HEK293 (cell line): Measurements from ENCODE around the gene DCUN1D2.

ENCODE experiments used
- CTCF ChIA-PET: fragments of 350-600 bp; formaldehyde crosslinking; extraction: SDS; loops from one replicate; lab custom pipeline; 2021; ENCODE audit warnings: antibody characterized with exemption; lab: Yijun Ruan, JAX
- POLR2A ChIA-PET: fragments of 300-600 bp; formaldehyde crosslinking; extraction: SDS; loops from one replicate; lab custom pipeline; 2020; ENCODE audit warnings: antibody characterized with exemption, inconsistent platforms; lab: Yijun Ruan, JAX
- H3K27ac ChIP-seq: fragments of 200-500 bp; sonication (Bioruptor generic); 2 replicates; pipeline ENCODE4 v1.5.1; 2014; ENCODE audit warnings: low read depth, low read length, control low read depth, inconsistent platforms; ENCODE audit errors: extremely low read depth
- H3K36me3 ChIP-seq, 2 experiments: fragments of 200-500 bp in 1 of 2; sonication (Bioruptor generic) in 1 of 2; 1 replicate in 1 of 2; 2 replicates in 1 of 2; pipeline ENCODE4 v1.5.1; 2014 to 2017; ENCODE audit warnings: inconsistent platforms in 2 of 2, low read length in 2 of 2; ENCODE audit not compliant: control insufficient read depth in 2 of 2, insufficient read depth in 1 of 2
- H3K4me1 ChIP-seq: fragments of 200-500 bp; sonication (Bioruptor generic); 2 replicates; pipeline ENCODE4 v1.5.1; 2014; ENCODE audit warnings: mild to moderate bottlenecking, low read length, inconsistent platforms; ENCODE audit not compliant: control insufficient read depth, insufficient read depth
- H3K4me3 ChIP-seq: 2 replicates; pipeline ENCODE4 v1.5.1; 2011; ENCODE audit warnings: low read depth, mild to moderate bottlenecking, control low read depth, low read length, moderate library complexity
- H3K9me3 ChIP-seq: fragments of 200-500 bp; sonication (Bioruptor generic); 2 replicates; pipeline ENCODE4 v1.5.1; 2014; ENCODE audit warnings: low read depth, low read length, inconsistent platforms; ENCODE audit not compliant: control insufficient read depth, insufficient read depth
- AEBP2 ChIP-seq: fragments of 450-650 bp; formaldehyde crosslinking; IDR thresholded peaks from 2 replicates; pipeline ENCODE4 v1.5.1; 2016; ENCODE audit warnings: missing biosample characterization, missing genetic modification characterization, borderline replicate concordance
- GFI1B ChIP-seq: fragments of 450-650 bp; formaldehyde crosslinking; IDR thresholded peaks from 2 replicates; pipeline ENCODE4 v1.5.1; 2016; ENCODE audit warnings: missing biosample characterization, missing genetic modification characterization
- HOXC10 ChIP-seq: sonication (generic); formaldehyde crosslinking; IDR thresholded peaks from 2 replicates; pipeline ENCODE4 v1.8.1; 2023; ENCODE audit warnings: mild to moderate bottlenecking, missing genetic modification reagents
- SCRT1 ChIP-seq: fragments of 450-650 bp; formaldehyde crosslinking; IDR thresholded peaks from 2 replicates; pipeline ENCODE4 v1.5.1; 2016; ENCODE audit warnings: missing biosample characterization, missing genetic modification characterization, borderline replicate concordance
- SCRT2 ChIP-seq: fragments of 450-650 bp; formaldehyde crosslinking; IDR thresholded peaks from 2 replicates; pipeline ENCODE4 v1.5.1; 2016; ENCODE audit warnings: missing biosample characterization, missing genetic modification characterization
- ZNF138 ChIP-seq: fragments of 450-650 bp; formaldehyde crosslinking; IDR thresholded peaks from 2 replicates; pipeline ENCODE4 v1.5.1; 2016; ENCODE audit warnings: missing biosample characterization, missing genetic modification characterization, borderline replicate concordance
- ZNF202 ChIP-seq: fragments of 450-650 bp; formaldehyde crosslinking; IDR thresholded peaks from 2 replicates; pipeline ENCODE4 v1.5.1; 2016; ENCODE audit warnings: missing biosample characterization, missing genetic modification characterization, borderline replicate concordance
- ZNF292 ChIP-seq: fragments of 450-650 bp; formaldehyde crosslinking; IDR thresholded peaks from 2 replicates; pipeline ENCODE4 v1.5.1; 2016; ENCODE audit warnings: low read depth, missing biosample characterization, missing genetic modification characterization, borderline replicate concordance
- ZNF311 ChIP-seq: fragments of 450-650 bp; formaldehyde crosslinking; IDR thresholded peaks from 2 replicates; pipeline ENCODE4 v1.5.1; 2017; ENCODE audit warnings: missing biosample characterization, missing genetic modification characterization, borderline replicate concordance
- ZNF670 ChIP-seq: fragments of 450-650 bp; formaldehyde crosslinking; IDR thresholded peaks from 2 replicates; pipeline ENCODE4 v1.5.1; 2016; ENCODE audit warnings: missing biosample characterization, missing genetic modification characterization, low read depth
- TF ChIP-seq, protein P1 (sequence below): fragments of 450-650 bp; formaldehyde crosslinking; IDR thresholded peaks from 2 replicates; pipeline ENCODE4 v1.5.1; 2016; ENCODE audit warnings: missing biosample characterization, missing genetic modification characterization
- TF ChIP-seq, protein P2 (sequence below): fragments of 450-650 bp; formaldehyde crosslinking; IDR thresholded peaks from 2 replicates; pipeline ENCODE4 v1.5.0; 2017; ENCODE audit warnings: missing biosample characterization, missing genetic modification characterization, borderline replicate concordance
- TF ChIP-seq, protein P3 (sequence below): fragments of 450-650 bp; formaldehyde crosslinking; IDR thresholded peaks from 2 replicates; pipeline ENCODE4 v1.5.1; 2016; ENCODE audit warnings: missing biosample characterization, missing genetic modification characterization

Gene DCUN1D2

DNA sequence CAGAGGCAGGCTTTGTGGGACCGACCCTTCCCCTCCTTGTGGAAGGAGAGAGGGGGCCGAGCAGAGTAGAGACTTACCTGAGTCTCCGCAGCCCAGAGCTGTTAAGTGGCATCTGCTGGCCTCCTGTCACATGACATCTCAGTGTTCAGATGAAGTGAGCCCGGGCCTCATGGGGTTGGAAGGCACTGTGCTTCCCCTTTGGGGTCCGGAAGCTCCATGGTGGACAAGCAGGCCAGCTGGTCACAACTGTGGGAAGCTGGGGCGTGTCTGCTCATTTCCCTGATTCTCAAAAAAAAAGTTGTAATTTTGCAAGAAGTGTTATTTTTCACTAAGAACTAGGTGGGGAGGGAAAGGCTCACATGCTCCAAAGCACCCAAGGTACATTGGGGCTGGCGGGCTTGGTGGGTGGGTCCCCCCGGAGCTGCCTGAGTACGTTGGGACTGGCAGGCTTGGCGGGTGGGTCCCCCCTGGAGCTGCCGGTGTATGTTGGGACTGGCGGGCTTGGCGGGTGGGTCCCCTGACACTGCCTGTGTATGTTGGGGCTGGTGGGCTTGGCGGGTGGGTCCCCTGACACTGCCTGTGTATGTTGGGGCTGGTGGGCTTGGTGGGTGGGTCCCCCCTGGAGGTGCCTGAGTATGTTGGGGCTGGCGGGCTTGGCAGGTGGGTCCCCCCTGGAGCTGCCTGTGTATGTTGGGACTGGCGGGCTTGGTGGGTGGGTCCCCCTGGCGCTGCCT, 18.2 kb upstream of the DCUN1D2 start:
- Histone ChIP-seq H3K4me3 (no peak overlapping the region), H3K27ac (no peak overlapping the region), H3K9me3 (no peaks in the 10 kb centered on the region), H3K4me1 (no peaks in the 10 kb centered on the region), H3K36me3 (peaks cover 0 to 50% of the 10 kb centered on the region in 2 experiments; a peak in 1 of 3 replicates)
- ChIA-PET CTCF (interaction anchor here (1.2 kb wide), 1 partner anchor 52 kb away, joined by 3 read pairs; no protein-coding TSS in a partner anchor), POLR2A (interaction anchor here (1.0 kb wide), 1 partner anchor 37 kb away, joined by 4 read pairs; no protein-coding TSS in a partner anchor)
- TF ChIP-seq ZNF138, result no peak
- TF ChIP-seq ZNF311, result no peak
- TF ChIP-seq, protein P1, sequence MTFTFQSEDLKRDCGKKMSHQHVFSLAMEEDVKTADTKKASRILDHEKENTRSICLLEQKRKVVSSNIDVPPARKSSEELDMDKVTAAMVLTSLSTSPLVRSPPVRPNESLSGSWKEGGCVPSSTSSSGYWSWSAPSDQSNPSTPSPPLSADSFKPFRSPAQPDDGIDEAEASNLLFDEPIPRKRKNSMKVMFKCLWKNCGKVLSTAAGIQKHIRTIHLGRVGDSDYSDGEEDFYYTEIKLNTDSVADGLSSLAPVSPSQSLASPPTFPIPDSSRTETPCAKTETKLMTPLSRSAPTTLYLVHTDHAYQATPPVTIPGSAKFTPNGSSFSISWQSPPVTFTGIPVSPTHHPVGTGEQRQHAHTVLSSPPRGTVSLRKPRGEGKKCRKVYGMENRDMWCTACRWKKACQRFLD (tag by site-specific recombination), result no peak
- TF ChIP-seq ZNF670 (tag by site-specific recombination), result no peak
- TF ChIP-seq ZNF202 (tag by site-specific recombination), result no peak
- TF ChIP-seq AEBP2, result no peak
- no peak for TF ChIP-seq ZNF292 (tag by site-specific recombination)
- TF ChIP-seq HOXC10 (CRISPR knock-in tag), result no peak
- TF ChIP-seq GFI1B (tag by site-specific recombination), result no peak
- TF ChIP-seq, protein P2, sequence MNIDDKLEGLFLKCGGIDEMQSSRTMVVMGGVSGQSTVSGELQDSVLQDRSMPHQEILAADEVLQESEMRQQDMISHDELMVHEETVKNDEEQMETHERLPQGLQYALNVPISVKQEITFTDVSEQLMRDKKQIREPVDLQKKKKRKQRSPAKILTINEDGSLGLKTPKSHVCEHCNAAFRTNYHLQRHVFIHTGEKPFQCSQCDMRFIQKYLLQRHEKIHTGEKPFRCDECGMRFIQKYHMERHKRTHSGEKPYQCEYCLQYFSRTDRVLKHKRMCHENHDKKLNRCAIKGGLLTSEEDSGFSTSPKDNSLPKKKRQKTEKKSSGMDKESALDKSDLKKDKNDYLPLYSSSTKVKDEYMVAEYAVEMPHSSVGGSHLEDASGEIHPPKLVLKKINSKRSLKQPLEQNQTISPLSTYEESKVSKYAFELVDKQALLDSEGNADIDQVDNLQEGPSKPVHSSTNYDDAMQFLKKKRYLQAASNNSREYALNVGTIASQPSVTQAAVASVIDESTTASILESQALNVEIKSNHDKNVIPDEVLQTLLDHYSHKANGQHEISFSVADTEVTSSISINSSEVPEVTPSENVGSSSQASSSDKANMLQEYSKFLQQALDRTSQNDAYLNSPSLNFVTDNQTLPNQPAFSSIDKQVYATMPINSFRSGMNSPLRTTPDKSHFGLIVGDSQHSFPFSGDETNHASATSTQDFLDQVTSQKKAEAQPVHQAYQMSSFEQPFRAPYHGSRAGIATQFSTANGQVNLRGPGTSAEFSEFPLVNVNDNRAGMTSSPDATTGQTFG (tag by site-specific recombination), result no peak

DNA sequence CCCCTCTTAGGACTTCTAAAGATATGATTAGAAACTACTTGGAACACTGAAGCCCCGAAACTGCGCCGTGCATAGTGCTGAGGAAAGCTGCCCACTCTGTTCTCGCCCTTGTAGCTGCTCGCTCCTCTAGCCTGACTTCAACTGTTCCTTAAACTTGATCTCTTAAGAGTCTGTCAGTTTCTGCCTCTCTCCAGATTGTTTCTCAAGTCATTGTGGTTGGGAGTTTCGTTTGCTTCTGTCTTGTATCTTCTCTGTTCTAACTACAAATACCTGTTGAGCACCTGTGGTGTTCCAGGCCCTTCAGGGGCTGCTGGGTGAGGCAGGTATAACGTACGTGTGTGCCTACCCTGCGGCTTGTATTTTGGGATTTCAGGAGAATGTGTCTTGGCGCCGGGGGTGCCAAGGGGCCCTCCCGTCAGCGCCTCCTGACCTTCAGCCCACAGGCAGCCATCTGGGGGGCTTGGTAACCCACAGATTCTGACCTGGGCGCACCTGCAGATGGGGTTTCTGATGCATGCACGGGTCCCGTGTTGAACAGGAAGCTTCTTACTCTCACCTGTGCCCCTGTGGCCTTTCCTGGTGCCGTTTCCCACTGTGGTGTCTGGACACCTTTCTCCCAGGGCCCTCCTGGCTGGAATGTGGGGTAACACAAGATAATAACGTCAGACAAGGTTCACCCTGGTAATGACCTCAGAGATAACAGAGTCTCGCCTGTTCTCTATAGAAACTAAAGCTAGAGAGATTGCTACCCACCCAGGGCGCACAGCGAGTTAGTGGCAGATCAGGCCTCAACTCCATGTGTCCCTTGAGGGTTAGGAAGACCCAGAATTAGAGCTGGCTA, 17.2 kb upstream of the DCUN1D2 start:
- TF ChIP-seq, protein P3, sequence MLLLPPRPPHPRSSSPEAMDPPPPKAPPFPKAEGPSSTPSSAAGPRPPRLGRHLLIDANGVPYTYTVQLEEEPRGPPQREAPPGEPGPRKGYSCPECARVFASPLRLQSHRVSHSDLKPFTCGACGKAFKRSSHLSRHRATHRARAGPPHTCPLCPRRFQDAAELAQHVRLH (tag by site-specific recombination), result no peak
- TF ChIP-seq SCRT2 (tag by site-specific recombination) (peak; percentile 95), SCRT1 (tag by site-specific recombination) (peak; percentile 68; the same call in 1 of the 2 replicates)
- ChIA-PET CTCF (no interaction called here), POLR2A (interaction anchor here (1.0 kb wide), 1 partner anchor 36 kb away, joined by 4 read pairs; no protein-coding TSS in a partner anchor)
- Histone ChIP-seq H3K27ac (no peak overlapping the region), H3K9me3 (no peaks in the 10 kb centered on the region), H3K4me1 (no peaks in the 10 kb centered on the region), H3K4me3 (no peak overlapping the region), H3K36me3 (peaks cover 5 to 56% of the 10 kb centered on the region in 2 experiments; a peak in 2 of 3 replicates)
